Esophagus squamous epithelium (tissue), 5 donors: ENCODE data around the gene CDON. TPM values are rescaled to one million over a fixed set of nuclear protein-coding genes. Genes with fewer than 3 reads are reported as not detected.

Experiments
- DNase-seq: peaks from one replicate; lab custom pipeline; 2025; lab: John Stamatoyannopoulos, UW
- H3K27ac ChIP-seq, 4 donors: fragments of 200-600 bp; sonication (generic); one replicate each; pipeline ENCODE4 v1.5.1; 2016 to 2019; ENCODE audit warnings: mild to moderate bottlenecking in 1 of 4
- H3K27me3 ChIP-seq, 4 donors: fragments of 200-600 bp; sonication (generic); 1 replicate in 3 of 4; 2 replicates in 1 of 4; pipeline versions ENCODE4 v1.5.1 to v1.6.0; 2017 to 2021; ENCODE audit warnings: antibody characterized with exemption in 1 of 4
- H3K36me3 ChIP-seq, 3 donors: fragments of 200-600 bp; sonication (generic); one replicate each; pipeline ENCODE4 v1.5.1; 2016 to 2019
- H3K4me1 ChIP-seq, 3 donors: fragments of 200-600 bp; sonication (generic); one replicate each; pipeline ENCODE4 v1.5.1; 2017 to 2019
- H3K4me3 ChIP-seq, 4 donors: fragments of 200-600 bp; sonication (generic); 1 replicate in 3 of 4; 2 replicates in 1 of 4; pipeline ENCODE4 v1.5.1; 2016 to 2019; ENCODE audit warnings: mild to moderate bottlenecking in 2 of 4, moderate library complexity in 1 of 4
- H3K9me3 ChIP-seq, 3 donors: fragments of 200-600 bp; sonication (generic); one replicate each; pipeline ENCODE4 v1.5.1; 2016 to 2019
- CTCF ChIP-seq, 6 experiments: fragments of 450-650 bp in 4 of 6; fragments of 200-600 bp in 2 of 6; sonication (generic) in 2 of 6; IDR thresholded peaks; one replicate each; pipeline ENCODE4 v1.5.1; 2016 to 2019; ENCODE audit warnings: antibody characterized with exemption in 6 of 6, mild to moderate bottlenecking in 4 of 6, moderate library complexity in 4 of 6
- POLR2A ChIP-seq, 4 donors: fragments of 450-650 bp; IDR thresholded peaks; one replicate each; pipeline ENCODE4 v1.6.1; 2017; ENCODE audit warnings: antibody characterized with exemption in 4 of 4, mild to moderate bottlenecking in 4 of 4, moderate library complexity in 3 of 4
- WGBS, 2 donors: methylation state at CpG; one replicate each; pipeline ENCODE4 v1.1.5; 2018; 5-methylcytosine and 5-hydroxymethylcytosine counted together
- intact Hi-C: fragments of 100-400 bp; cut with DNase I; formaldehyde crosslinking; loops from one replicate; pipeline ENCODE4 v1.15.0; 2022
- total RNA-seq, 4 donors: library from RNA; depleted of rRNA; stranded (reverse); fragments of >200 nt; gene quantifications; one replicate each; pipeline ENCODE4 v1.1.0, GENCODE V29; 2016
- donor health status: DM: yes; HTN: yes; CAD: no.

Gene CDON
- total RNA-seq, 4 donors from 2014 or later: 2.5 to 5.5 (median 3.4) TPM

- TF ChIP-seq CTCF (IDR thresholded peaks at IDR 0.05) (no peak), POLR2A (IDR thresholded peaks at IDR 0.05) (no peak)
- Histone ChIP-seq H3K27ac (no peak overlapping the region), H3K4me1 (peaks cover 0 to 15% (median 0%) of the 10 kb centered on the region in 3 donors), H3K9me3 (peaks cover 0 to 7% (median 0%) of the 10 kb centered on the region in 3 donors), H3K27me3 (no peaks in the 10 kb centered on the region), H3K36me3 (peaks cover 0 to 14% (median 0%) of the 10 kb centered on the region in 3 donors), H3K4me3 (no peak overlapping the region)
- 76 to 81% methylated on average over 6 of the region's 6 CpGs for WGBS, 2 donors
- intact Hi-C loops: no loop called here
- DNase-seq: no peak
These were observed 101.9 kb downstream of the CDON start for GRCh38 chr11:125960771-125961170.

- no peak for DNase-seq
- Histone ChIP-seq H3K27ac (no peak overlapping the region), H3K27me3 (no peaks in the 10 kb centered on the region), H3K4me3 (no peak overlapping the region), H3K9me3 (peaks cover 0 to 7% (median 0%) of the 10 kb centered on the region in 3 donors), H3K36me3 (peaks cover 0 to 14% (median 0%) of the 10 kb centered on the region in 3 donors), H3K4me1 (peaks cover 0 to 15% (median 0%) of the 10 kb centered on the region in 3 donors)
- TF ChIP-seq CTCF (IDR thresholded peaks at IDR 0.05) (no peak), POLR2A (IDR thresholded peaks at IDR 0.05) (no peak)
- WGBS, 2 donors: 85 to 93% methylated on average over 10 of the region's 10 CpGs
- intact Hi-C loops: no loop called here
These were observed 102.7 kb downstream of the CDON start for GRCh38 chr11:125959931-125960330.

- peaks cover 0 to 7% (median 0%) of the 10 kb centered on the region in 3 donors for H3K9me3 ChIP-seq
- no peaks in the 10 kb centered on the region for H3K27me3 ChIP-seq
- H3K36me3 ChIP-seq: peaks cover 0 to 14% (median 0%) of the 10 kb centered on the region in 3 donors
- TF ChIP-seq POLR2A (IDR thresholded peaks at IDR 0.05): no peak
- TF ChIP-seq CTCF (IDR thresholded peaks at IDR 0.05): no peak
- peaks cover 0 to 15% (median 0%) of the 10 kb centered on the region in 3 donors for H3K4me1 ChIP-seq
- intact Hi-C loops: no loop called here
- no peak overlapping the region for H3K4me3 ChIP-seq
- no peak for DNase-seq
- WGBS, 2 donors: 79 to 80% methylated on average over 6 of the region's 6 CpGs
- H3K27ac ChIP-seq: no peak overlapping the region
These were observed 103.2 kb downstream of the CDON start for GRCh38 chr11:125959511-125959910.

- intact Hi-C loops: no loop called here
- no peak for TF ChIP-seq POLR2A (IDR thresholded peaks at IDR 0.05)
- Histone ChIP-seq H3K27ac (no peak overlapping the region), H3K9me3 (peaks cover 0 to 7% (median 0%) of the 10 kb centered on the region in 3 donors), H3K4me3 (no peak overlapping the region), H3K36me3 (peaks cover 0 to 14% (median 0%) of the 10 kb centered on the region in 3 donors), H3K27me3 (no peaks in the 10 kb centered on the region), H3K4me1 (peaks cover 0 to 16% (median 0%) of the 10 kb centered on the region in 3 donors)
- no peak for DNase-seq
- WGBS, 2 donors: 91 to 95% methylated on average over 4 of the region's 4 CpGs
These were observed 103.7 kb downstream of the CDON start for GRCh38 chr11:125958872-125959400.

- Histone ChIP-seq H3K27me3 (no peaks in the 10 kb centered on the region), H3K4me3 (no peak overlapping the region), H3K36me3 (peaks cover 0 to 14% (median 0%) of the 10 kb centered on the region in 3 donors), H3K4me1 (peaks cover 0 to 27% (median 6%) of the 10 kb centered on the region in 3 donors), H3K9me3 (peaks cover 0 to under 1% (median 0%) of the 10 kb centered on the region in 3 donors), H3K27ac (no peak overlapping the region)
- intact Hi-C loops: no loop called here
- no peak for DNase-seq
- TF ChIP-seq CTCF (IDR thresholded peaks at IDR 0.05): no peak
- no peak for TF ChIP-seq POLR2A (IDR thresholded peaks at IDR 0.05)
- WGBS, 2 donors: 79 to 88% methylated on average over 14 of the region's 14 CpGs
These were observed 104.9 kb downstream of the CDON start for GRCh38 chr11:125957618-125958332.
